HG03378 (cell line): ENCODE data around the gene PRSS27.
"Not testable (repeated sequence)": the region's sequence is repeated elsewhere in the genome, so short reads cannot be mapped to it uniquely, and the experiment has no call there.

Experiments used
- ATAC-seq: cut with Tn5 transposase; IDR thresholded peaks from one replicate; pipeline ENCODE4 v1.9.1; 2021; ENCODE audit warnings: mild to moderate bottlenecking, moderate library complexity; ENCODE audit not compliant: unreplicated experiment

The PRSS27 gene

GRCh38 chr16:2728034-2728433 is 8.0 kb upstream of the PRSS27 start:
- no peak for ATAC-seq

- ATAC-seq: no peak
Observed at GRCh38 chr16:2726923-2727322, 6.9 kb upstream of the PRSS27 start.

- ATAC-seq: no peak
Observed at GRCh38 chr16:2724816-2725348, 4.9 kb upstream of the PRSS27 start.

DNA sequence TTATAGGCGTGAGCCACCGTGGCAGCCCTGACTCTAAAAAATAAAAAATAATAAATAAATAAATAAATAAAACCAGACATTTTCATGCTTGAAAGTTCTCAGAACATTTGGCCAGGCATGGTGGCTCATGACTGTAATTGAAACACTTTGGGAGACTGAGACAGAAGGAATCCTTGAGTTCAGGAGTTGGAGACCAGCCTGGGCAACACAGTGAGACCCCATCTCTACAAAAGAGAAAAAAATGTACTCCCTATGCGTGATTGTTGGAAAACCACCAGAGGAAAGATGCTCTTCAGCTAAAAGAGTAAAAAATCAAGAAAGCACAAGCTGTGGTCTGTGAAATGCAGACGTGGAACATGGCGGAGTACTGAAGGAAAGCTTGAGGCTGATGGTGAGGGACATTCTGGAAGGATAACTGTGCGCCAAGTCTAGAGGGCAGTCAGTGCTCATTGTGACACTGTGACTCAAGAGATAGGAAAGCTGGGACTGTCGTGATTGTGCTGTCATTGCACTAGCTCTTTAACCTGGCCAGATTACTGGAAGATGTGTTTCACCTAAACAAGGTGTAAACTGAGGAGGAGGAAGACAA is 4.2 kb upstream of the PRSS27 start:
- ATAC-seq: no peak

DNA sequence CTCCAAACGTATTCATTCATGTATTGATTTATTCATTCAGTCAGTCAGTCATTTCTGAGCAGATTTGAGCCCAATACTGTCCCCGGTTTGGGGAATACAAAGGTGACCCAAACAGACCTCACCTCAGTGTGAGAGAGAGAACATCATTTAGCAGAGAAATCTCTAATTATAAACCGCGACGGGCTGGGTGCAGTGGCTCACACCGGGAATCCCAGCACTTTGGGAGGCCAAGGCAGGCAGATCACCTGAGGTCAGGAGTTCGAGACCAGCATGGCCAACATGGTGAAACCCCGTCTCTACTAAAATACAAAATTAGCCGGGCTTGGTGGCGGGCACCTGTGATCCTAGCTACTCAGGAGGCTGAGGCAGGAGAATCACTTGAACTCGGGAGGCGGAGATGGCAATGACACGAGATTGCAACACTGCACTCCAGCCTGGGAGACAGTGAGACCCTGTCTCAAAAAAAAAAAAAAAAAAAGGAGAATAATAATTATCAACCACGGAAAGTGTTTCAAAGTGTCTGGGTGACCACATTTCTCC is 1.7 kb upstream of the PRSS27 start:
- ATAC-seq: not testable (repeated sequence)

GRCh38 chr16:2720719-2721633 is 952 bp upstream of the PRSS27 start:
- ATAC-seq: no peak

DNA sequence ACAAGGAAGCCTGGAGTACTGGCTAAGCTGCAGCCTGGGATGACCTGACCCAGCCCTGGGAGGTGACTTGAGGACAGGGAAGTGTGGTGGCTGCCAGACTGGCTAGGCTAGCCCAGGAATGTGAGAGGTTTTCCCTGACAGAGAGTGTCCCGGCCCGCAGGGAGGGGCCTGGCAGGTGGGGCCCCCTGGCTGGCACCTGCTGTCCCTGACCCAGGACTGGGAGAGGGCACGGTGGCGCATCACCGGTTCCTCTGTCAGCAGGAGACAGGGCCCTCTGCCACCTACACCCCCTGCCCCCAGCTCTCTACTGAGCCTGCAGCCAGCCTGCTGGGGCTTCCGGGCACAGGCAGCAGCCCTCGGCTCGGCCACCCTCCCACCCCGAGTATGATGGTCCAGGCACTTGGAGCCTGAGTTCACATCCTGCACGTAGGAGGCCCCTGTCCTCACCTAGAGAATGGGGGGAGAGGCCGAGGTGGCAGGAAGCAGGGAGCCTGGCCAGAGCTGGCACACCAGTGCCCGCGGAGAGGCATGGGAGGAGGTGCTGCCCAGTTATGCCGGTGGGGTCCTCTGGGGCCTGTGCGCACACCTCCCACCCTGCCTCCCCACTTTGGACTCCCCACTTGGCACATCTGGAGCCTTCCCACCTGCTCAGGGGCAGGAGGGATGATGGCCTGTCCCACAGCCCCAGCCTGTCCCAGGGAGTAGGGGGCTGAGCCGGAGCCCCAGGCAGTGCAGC is 528 bp downstream of the PRSS27 start:
- ATAC-seq: no peak

DNA sequence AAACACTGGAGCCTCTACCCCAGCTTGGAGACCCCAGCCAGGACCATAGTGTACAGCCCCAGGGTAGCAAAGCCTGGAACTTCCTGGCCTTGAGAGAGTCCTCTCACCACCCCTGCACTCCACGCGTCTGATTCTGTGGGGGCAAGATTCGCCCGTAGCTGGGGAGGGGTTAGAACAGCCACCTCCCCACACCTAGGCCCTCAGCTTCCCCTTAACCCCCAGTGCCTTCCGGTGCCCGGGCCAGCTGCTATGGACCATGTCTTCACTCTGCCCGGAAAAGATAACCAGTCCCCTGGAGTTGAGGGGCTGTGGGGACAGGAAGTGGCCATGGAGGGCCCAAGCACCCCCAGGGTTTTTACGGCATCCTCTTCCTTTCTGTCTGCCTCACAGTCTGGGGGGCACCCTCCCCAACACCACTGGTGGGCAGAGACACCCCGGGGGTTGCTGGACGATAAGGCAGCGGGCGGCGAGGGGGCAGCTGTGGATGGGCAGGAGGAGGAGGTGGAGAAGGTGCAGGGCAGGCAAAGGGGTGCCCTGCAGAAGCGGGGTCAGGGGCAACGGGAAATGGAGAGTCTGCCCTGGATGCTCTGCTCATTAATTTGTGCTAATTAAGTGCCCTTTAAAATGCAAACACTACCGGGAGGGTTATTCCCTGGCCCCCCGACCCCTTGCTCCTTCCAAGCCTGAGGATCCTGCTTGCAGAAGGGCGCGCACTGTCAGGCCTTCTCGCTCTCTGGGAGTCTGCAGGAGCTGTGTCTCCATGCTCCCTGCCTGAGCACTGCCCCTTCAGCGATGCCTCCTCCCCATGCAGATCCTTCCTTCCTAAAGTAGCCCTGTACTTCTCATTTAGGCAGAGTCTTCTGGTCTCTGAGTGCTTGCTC is 2.4 kb downstream of the PRSS27 start:
- ATAC-seq: no peak

DNA sequence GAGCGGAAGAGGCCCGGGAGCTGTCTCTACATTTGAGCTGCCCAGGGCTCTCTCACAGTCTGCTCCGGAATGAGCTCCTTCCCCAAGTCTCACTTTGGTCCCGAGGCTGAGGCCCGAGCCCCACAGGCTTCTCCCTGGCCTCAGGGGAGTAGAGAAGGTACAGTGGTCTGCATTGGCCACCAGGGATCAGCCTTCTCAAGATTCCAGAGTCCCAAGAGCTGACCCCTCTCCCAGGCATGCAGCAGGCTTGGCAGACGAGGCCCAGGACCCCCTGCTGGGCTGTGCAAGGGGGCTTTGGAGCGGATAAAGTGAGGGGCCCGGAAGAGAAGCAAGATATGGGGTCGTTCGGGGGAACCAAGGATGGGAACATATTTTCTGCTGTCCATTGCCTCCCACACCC is 3.1 kb downstream of the PRSS27 start:
- ATAC-seq: no peak

GRCh38 chr16:2715966-2716885 is 3.8 kb downstream of the PRSS27 start:
- ATAC-seq: no peak

- ATAC-seq: no peak
Observed at GRCh38 chr16:2715519-2715918, 4.5 kb downstream of the PRSS27 start.

DNA sequence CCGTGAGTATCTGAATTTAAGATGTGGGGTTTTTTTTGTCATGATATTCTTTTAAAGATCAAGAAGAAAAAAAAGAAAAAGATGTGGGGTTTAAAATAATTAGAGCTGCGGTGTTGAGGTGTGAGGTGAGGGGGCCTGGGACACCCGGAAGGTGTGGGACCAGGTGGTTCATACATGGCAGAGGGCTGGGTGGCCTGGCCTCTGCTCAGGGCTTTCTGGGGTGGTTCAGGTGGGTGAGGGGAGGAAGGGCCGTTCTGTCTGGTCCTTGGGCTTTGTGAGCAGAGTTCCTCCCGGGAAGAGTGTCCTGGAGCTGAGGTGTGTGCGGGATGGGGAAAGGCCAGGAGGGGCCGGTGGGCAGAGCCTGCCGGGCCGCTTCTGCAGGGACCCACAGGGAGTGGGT is 5.0 kb downstream of the PRSS27 start:
- ATAC-seq: no peak

GRCh38 chr16:2713985-2714774 is 5.8 kb downstream of the PRSS27 start:
- no peak for ATAC-seq

DNA sequence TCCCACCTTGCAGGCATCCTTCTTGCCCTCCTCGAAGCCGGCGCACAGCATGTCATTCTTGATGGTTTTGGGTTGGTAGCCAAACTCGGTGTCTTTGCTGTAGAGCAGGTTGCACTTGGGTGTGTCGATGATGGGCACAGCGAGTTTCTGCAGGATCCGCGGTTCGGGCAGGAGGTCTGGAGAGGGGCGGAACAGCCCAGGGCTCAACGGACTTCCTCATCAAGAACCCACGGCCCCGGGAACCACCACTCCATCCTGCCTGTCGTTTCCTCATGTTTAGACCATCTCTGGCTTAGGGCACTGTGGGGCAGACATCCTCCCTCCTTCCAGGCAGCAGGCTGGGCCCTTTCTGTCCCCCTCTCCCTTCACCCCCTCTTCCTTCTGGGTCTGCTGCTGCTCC is 6.5 kb downstream of the PRSS27 start:
- no peak for ATAC-seq

DNA sequence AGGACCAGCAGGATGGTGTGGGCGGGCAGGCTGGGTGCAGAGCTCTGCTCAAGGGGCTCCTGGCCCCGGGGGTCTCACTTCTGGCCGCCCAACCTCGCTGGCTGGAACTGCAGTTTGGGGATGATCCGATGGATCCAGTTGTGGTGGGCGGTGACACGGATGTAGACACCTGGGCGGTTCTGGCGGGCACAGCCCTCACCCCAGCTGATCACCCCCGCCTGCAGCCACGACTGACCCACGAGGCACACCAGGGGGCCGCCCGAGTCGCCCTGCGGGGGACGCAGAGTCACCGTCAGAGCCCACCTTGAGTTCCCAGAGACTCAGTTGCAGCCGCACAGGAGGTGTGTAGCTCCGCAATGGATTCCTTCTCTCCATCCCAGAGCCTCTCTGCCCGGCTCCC is 7.5 kb downstream of the PRSS27 start:
- ATAC-seq: no peak

DNA sequence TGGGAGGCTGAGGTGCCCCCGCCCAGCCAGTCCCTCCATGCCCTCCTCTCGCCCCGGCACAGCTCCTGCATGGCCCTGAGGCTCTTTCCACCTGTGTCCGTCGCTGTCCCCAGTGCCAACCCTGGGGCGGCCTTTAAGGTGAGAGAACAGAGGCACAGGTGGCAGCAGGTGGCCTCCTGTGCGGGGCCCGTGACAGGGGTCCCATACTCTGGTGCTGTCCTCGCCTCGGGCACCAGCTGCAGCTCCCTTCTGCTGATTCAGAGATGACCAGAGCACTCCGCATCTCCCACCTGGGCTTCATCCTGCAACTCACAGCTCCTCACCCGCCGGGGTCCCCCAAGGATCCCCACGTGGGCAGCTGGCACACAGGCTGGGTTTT is 8.0 kb downstream of the PRSS27 start:
- ATAC-seq: no peak

- ATAC-seq: no peak
Observed at GRCh38 chr16:2711370-2712062, 8.5 kb downstream of the PRSS27 start.

DNA sequence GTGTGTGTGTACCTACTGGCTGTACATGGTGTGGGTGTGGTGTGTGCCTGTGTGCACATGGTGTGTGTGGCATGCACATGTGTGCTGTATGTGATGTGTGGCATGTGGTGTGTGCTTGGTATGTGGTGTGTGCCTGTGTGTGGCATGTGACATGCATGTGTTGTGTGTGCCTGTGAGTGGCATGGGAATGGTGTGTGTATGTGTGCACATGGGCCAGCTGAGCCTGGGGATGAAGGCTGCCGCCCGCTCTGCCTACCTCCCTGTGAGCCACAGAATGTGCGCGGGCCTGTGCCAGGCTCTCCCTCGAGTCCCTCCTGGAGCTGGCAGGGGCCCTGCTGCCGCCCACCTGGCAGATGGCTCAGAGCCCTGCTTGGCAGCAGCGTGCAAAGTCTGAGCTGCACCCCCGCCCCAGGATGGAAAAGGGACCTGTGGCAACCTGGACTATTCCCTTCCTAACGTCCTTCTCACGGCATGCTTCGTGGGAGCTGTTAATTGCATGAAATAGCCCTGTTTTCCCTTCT is 9.3 kb downstream of the PRSS27 start:
- no peak for ATAC-seq
